Panc1 (cell line): ENCODE measurements around the gene MRPL54. TPM values are rescaled to one million over a fixed set of nuclear protein-coding genes. Genes with fewer than 3 reads are reported as not detected.

Experiments
- ATAC-seq: fragments of 200-7000 bp; cut with Tn5 transposase; 2 replicates; pipeline ENCODE4 v1.9.1; 2020; ENCODE audit warnings: mild to moderate bottlenecking, moderate library complexity
- Bru-seq: library from RNA; stranded (reverse); fragments of 400-500 nt; gene quantifications from one replicate; lab custom pipeline; 2021; lab: Mats Ljungman, UMichigan
- BruChase-seq, 2 experiments: library from RNA; stranded (reverse); fragments of 400-500 nt; gene quantifications; one replicate each; lab custom pipeline; 2021; lab: Mats Ljungman, UMichigan
- BruUV-seq: library from RNA; stranded (reverse); fragments of 400-500 nt; replicated peaks from 2 replicates; lab custom pipeline; 2021; lab: Mats Ljungman, UMichigan
- CTCF ChIA-PET: fragments of 300-600 bp; sonication (Branson Sonifier 250); formaldehyde crosslinking; loops from one replicate; lab custom pipeline; 2022; ENCODE audit warnings: antibody characterized with exemption; lab: Charles Lee
- POLR2A ChIA-PET: fragments of 300-600 bp; sonication (Branson Sonifier 250); formaldehyde crosslinking; loops from one replicate; lab custom pipeline; 2022; ENCODE audit warnings: antibody characterized with exemption; lab: Charles Lee
- DNase-seq: peaks from one replicate; pipeline ENCODE4 v3.0.0-alpha.2; 2010; ENCODE audit warnings: low read depth, low spot score
- H3K27ac ChIP-seq: 2 replicates; pipeline ENCODE4 v1.5.1; 2011; ENCODE audit warnings: mild to moderate bottlenecking, low read length, inconsistent platforms
- H3K27me3 ChIP-seq: fragments of 200-500 bp; sonication (Bioruptor generic); 2 replicates; pipeline ENCODE4 v1.6.0; 2014; ENCODE audit warnings: low read length, inconsistent platforms; ENCODE audit not compliant: control insufficient read depth, insufficient read depth
- H3K36me3 ChIP-seq: fragments of 200-500 bp; sonication (Bioruptor generic); 2 replicates; pipeline ENCODE4 v1.5.1; 2014; ENCODE audit warnings: inconsistent platforms, mild to moderate bottlenecking, low read length, moderate library complexity; ENCODE audit not compliant: control insufficient read depth, insufficient read depth
- H3K4me1 ChIP-seq: 2 replicates; pipeline ENCODE4 v1.5.1; 2011; ENCODE audit warnings: inconsistent platforms, mild to moderate bottlenecking, low read length, moderate library complexity; ENCODE audit not compliant: control insufficient read depth, insufficient read depth
- H3K4me3 ChIP-seq, 2 experiments: 2 replicates each; pipeline ENCODE4 v1.5.1; 2011 to 2012; ENCODE audit warnings: low read depth in 2 of 2, low read length in 2 of 2, mild to moderate bottlenecking in 2 of 2, inconsistent platforms in 1 of 2, moderate library complexity in 1 of 2
- H3K9me3 ChIP-seq: fragments of 200-500 bp; sonication (Bioruptor generic); 2 replicates; pipeline ENCODE4 v1.5.1; 2014; ENCODE audit warnings: low read depth, mild to moderate bottlenecking, inconsistent platforms, low read length, moderate library complexity; ENCODE audit not compliant: control insufficient read depth, insufficient read depth
- CTCF ChIP-seq: fragments of 450-650 bp; IDR thresholded peaks from 2 replicates; pipeline ENCODE4 v1.5.1; 2017; ENCODE audit warnings: mild to moderate bottlenecking
- POLR2AphosphoS5 ChIP-seq: IDR thresholded peaks from 2 replicates; pipeline ENCODE4 v1.6.1; 2012; ENCODE audit warnings: mild to moderate bottlenecking, low read depth, low read length, moderate library complexity
- REST ChIP-seq, 2 experiments: IDR thresholded peaks; 2 replicates each; pipeline ENCODE4 v1.6.1; 2011 to 2012; ENCODE audit warnings: low read depth in 2 of 2, control low read depth in 1 of 2, low read length in 1 of 2, mild to moderate bottlenecking in 1 of 2, moderate library complexity in 1 of 2; ENCODE audit not compliant: insufficient read depth in 1 of 2
- SIN3A ChIP-seq: IDR thresholded peaks from 2 replicates; pipeline ENCODE4 v1.6.1; 2012; ENCODE audit warnings: low read depth, mild to moderate bottlenecking, low read length, moderate library complexity, borderline replicate concordance; ENCODE audit not compliant: insufficient read depth
- TCF7L2 ChIP-seq: IDR thresholded peaks from 2 replicates; pipeline ENCODE4 v1.6.1; 2011; ENCODE audit warnings: mild to moderate bottlenecking, low read depth, low read length, inconsistent platforms
- in situ Hi-C: cut with HindIII; loops from 2 replicates; pipeline ENCODE4 v1.10.0; 2016; ENCODE audit warnings: low sequenced_read_pairs, low pct_unique_long_range_greater_than_20kb
- intact Hi-C: fragments of 100-400 bp; cut with micrococcal nuclease; formaldehyde crosslinking; loops from one replicate; pipeline ENCODE4 v1.10.0; 2022; ENCODE audit not compliant: unreplicated experiment
- long read RNA-seq: library from polyadenylated mRNA; unstranded; transcript quantifications from one replicate; pipeline ENCODE4 v2.0.0, GENCODE V29; 2021; ENCODE audit not compliant: unreplicated experiment
- polyA plus RNA-seq: library from polyadenylated mRNA; unstranded; fragments of >200 nt; gene quantifications from one replicate; pipeline ENCODE4 v1.2.1, GENCODE V29; 2012; ENCODE audit warnings: missing spikeins; ENCODE audit not compliant: insufficient read length
- total RNA-seq: library from RNA; stranded (reverse); gene quantifications from one replicate; pipeline ENCODE4 v1.2.1, GENCODE V29; 2021; ENCODE audit not compliant: unreplicated experiment

MRPL54 gene
- total RNA-seq, result 42.8 TPM
- 36.7 TPM for polyA plus RNA-seq
- Bru-seq, nascent RNA, result percentile 47 among the genes with signal in this experiment
- BruChase-seq, experiment 1, labeled RNA remaining after a 2-hour chase, result percentile 44 among the genes with signal in this experiment
- BruChase-seq, experiment 2, labeled RNA remaining after a 6-hour chase, result percentile 62 among the genes with signal in this experiment
- long read RNA-seq, transcript MRPL54-201 (3 exons, 626 nt), result major isoform, 8 of 11 reads
- long read RNA-seq, partial matches to known transcripts, result 3 of 11 reads
- long read RNA-seq, other reads (novel, unspliced or antisense), result 0 of 11 reads

DNA sequence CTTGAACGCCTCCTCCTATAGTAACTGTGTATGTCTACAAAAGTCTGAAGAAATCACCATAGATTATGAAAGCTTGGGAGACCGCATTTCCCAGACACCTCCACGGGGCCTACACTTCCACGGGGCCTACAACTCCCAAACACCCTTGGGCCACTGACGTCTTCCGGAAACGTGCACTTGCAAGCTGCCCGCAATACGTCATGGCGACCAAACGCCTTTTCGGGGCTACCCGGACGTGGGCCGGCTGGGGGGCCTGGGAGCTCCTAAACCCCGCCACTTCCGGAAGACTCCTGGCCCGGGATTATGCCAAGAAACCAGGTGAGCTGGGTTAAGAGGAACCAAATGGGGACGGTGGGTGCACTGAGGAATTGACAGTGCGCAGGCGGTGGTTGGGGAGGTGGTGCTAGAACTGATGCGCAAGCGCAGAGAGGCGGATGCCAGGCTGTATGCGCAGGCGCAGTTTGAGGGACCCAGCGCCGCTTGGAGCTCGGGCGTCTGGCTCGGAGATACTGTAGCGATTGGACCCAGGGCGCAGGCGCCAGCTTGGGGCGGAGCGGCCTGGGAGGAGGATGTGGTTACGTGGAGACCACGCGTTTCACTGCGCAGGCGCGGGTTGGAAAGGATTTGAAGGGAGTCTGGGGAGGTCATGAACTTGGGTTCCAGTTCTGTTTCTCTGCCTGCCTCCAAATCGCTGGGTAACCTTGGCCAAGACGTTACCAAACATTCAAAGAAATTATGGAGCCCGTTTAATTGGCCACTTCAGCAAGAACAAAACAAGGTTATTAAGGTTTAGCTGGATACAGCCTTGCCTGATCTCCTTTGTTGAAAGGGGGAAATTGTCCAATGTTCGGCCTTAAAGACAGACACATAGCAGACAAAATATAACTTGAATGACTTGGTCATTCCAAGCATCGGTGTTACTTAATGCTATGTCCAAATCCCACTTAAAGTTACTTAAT is at the start of gene MRPL54:
MRPL54 (plus strand) TSS at position 182 of the 959 bp plus-strand sequence; CDS start at position 201, 19 bp downstream.
- DNase-seq (peak; percentile 91), ATAC-seq (peak; percentile 95)
- TF ChIP-seq POLR2AphosphoS5 (peak; percentile 86), SIN3A (0 out of 2 replicates have a peak, but pooled peaks have one; percentile 57), REST (IDR thresholded peaks at IDR 0.05; ENCODE audit: insufficient read depth in 1 of 2, low read depth in 2 of 2, low read length in 1 of 2) (no peak), TCF7L2 (peak; percentile 75; the same call in 1 of the 2 replicates), CTCF (no peak)
- peaks cover 4% of the 10 kb centered on the region; the same call in 1 of the 2 replicates for H3K36me3 ChIP-seq
- in situ Hi-C loops (no loop called here), intact Hi-C loops (no loop called here)
- POLR2A ChIA-PET, result interaction anchor here (0.5 to 1.3 kb wide), 2 partner anchors 14 to 16 kb away, joined by 5 to 18 read pairs; no protein-coding TSS in a partner anchor
- BruUV-seq, result TSS peak; percentile 99
- H3K4me1 ChIP-seq, result peaks cover 9% of the 10 kb centered on the region
- H3K27me3 ChIP-seq, result no peaks in the 10 kb centered on the region
- CTCF ChIA-PET, result interaction anchor here (0.5 to 0.6 kb wide), 4 partner anchors 24 to 289 kb away, joined by 3 to 6 read pairs (median 4); no protein-coding TSS in a partner anchor
- H3K4me3 ChIP-seq, result peak within 1 kb of the TSS; percentile 97 to 98
- no peaks in the 10 kb centered on the region for H3K9me3 ChIP-seq
- peak within 1 kb of the TSS; percentile 93 for H3K27ac ChIP-seq

GRCh38 chr19:3716147-3716668 is 46.3 kb upstream of the MRPL54 start:
- Histone ChIP-seq H3K27ac (no peak overlapping the region), H3K27me3 (no peaks in the 10 kb centered on the region), H3K4me3 (no peak overlapping the region), H3K36me3 (no peaks in the 10 kb centered on the region), H3K9me3 (no peaks in the 10 kb centered on the region), H3K4me1 (0 out of 2 replicates have a peak, but pooled peaks cover 5% of the 10 kb centered on the region)
- intact Hi-C loops (no loop called here), in situ Hi-C loops (no loop called here)
- DNase-seq (no peak), ATAC-seq (no peak)
- ChIA-PET CTCF (interaction anchor here (0.7 kb wide), 2 partner anchors 224 to 234 kb away, joined by 4 to 6 read pairs; no protein-coding TSS in a partner anchor), POLR2A (no interaction called here)
- no TSS peak for BruUV-seq
- TF ChIP-seq POLR2AphosphoS5 (no peak), TCF7L2 (no peak), CTCF (no peak), REST (IDR thresholded peaks at IDR 0.05; ENCODE audit: insufficient read depth in 1 of 2, low read depth in 2 of 2, low read length in 1 of 2) (no peak), SIN3A (no peak)
